ENCODE measurements around the gene BTRC.

DNA sequence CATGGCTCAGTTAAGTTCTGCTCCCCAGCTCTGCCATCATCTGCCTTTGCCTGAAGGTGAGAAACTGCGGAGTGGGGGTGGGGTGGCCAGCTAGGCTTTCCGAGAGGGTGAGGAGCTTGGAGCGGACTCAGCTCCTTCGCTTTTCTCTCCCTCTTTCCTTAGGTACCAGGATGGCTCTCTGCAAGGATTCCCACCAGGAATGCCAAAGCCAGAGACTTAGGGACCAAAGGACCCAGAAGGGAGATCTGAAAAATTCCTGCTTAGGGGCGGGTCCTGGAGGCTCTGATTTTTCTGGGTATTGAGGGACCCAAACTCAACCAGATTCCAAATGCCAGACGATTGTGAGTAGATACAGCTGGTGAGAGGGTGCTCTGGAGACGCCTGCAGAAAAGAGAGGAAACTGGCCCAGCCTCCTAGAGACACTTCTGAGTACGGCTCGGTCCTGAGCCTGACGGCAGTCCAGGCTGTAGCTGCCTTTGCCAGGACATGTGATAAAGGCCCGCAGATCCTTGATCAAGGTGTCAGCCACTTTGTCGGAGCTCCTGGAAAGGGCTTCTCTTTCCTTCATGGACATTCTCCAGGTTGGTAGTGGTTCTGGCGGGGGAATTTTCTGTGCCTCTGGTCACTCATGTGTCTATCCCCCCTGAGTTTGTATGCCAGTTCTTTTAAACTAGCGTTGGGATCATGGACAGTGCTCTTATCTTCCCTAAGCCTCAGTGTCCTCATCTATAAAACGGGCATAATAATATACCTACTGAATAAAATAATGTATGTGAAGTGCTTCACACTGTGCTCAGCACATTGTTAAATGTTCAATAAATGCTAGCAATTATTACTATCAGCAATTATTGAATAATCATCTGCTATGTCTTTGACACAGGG, 42.5 kb upstream of the BTRC start:
- TF ChIP-seq, protein P1, sequence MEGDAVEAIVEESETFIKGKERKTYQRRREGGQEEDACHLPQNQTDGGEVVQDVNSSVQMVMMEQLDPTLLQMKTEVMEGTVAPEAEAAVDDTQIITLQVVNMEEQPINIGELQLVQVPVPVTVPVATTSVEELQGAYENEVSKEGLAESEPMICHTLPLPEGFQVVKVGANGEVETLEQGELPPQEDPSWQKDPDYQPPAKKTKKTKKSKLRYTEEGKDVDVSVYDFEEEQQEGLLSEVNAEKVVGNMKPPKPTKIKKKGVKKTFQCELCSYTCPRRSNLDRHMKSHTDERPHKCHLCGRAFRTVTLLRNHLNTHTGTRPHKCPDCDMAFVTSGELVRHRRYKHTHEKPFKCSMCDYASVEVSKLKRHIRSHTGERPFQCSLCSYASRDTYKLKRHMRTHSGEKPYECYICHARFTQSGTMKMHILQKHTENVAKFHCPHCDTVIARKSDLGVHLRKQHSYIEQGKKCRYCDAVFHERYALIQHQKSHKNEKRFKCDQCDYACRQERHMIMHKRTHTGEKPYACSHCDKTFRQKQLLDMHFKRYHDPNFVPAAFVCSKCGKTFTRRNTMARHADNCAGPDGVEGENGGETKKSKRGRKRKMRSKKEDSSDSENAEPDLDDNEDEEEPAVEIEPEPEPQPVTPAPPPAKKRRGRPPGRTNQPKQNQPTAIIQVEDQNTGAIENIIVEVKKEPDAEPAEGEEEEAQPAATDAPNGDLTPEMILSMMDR (IDR thresholded peaks at IDR 0.05) = no peak
- TF ChIP-seq POLR2A (IDR thresholded peaks at IDR 0.05) = no peak

All from Peyer's patch (tissue), 4 donors.